K562 (cell line): ENCODE results near the gene SNPH. TPM values are rescaled to one million over a fixed set of nuclear protein-coding genes. Genes with fewer than 3 reads are reported as not detected.

ENCODE experiments used
- ATAC-seq: fragments of 200-7000 bp; cut with Tn5 transposase; 3 replicates; pipeline ENCODE4 v1.9.1; 2020; ENCODE audit warnings: moderate library complexity
- BruUV-seq: library from RNA; stranded (reverse); fragments of 400-500 nt; replicated peaks from 2 replicates; lab custom pipeline; 2021; lab: Mats Ljungman, UMichigan
- CTCF ChIA-PET: fragments of 300-600 bp; formaldehyde crosslinking; extraction: SDS; loops from one replicate; lab custom pipeline; 2021; ENCODE audit warnings: low intra/inter-chr PET ratio; lab: Yijun Ruan, JAX
- POLR2A ChIA-PET: fragments of 300-600, 350-650 bp; sonication (Branson Sonifier 250); formaldehyde crosslinking; extraction: SDS; loops from one replicate; lab custom pipeline; 2021; ENCODE audit warnings: antibody characterized with exemption, inconsistent platforms; lab: Yijun Ruan, JAX
- DNase-seq, 4 experiments: peaks; one replicate each; pipeline versions ENCODE4 v3.0.0 to v3.0.0-alpha.2; 2011 to 2018; ENCODE audit warnings: low spot score in 3 of 4, mixed read lengths in 3 of 4; ENCODE audit errors: extremely low read depth in 1 of 4
- FAIRE-seq: peaks from 2 replicates; lab custom pipeline; 2011; peaks lifted over from hg19 to GRCh38; lab: Jason Lieb, UNC
- H2AFZ ChIP-seq: 2 replicates; pipeline ENCODE4 v1.6.0; 2011; ENCODE audit warnings: low read depth, low read length, control low read depth, inconsistent platforms
- H3K27ac ChIP-seq: fragments of 200-600 bp; 3 replicates; pipeline ENCODE4 v1.8.0; 2011; ENCODE audit warnings: low read depth, mild to moderate bottlenecking, control low read depth, inconsistent platforms, low read length, moderate library complexity, mixed read lengths; ENCODE audit errors: extremely low read depth
- H3K27me3 ChIP-seq, 2 experiments: fragments of 300-600 bp in 1 of 2; 2 replicates in 1 of 2; 3 replicates in 1 of 2; pipeline versions ENCODE4 v1.6.0 to v1.8.0; 2011; ENCODE audit warnings: inconsistent platforms in 2 of 2, low read length in 2 of 2, mild to moderate bottlenecking in 1 of 2, mixed read lengths in 1 of 2, moderate library complexity in 1 of 2; ENCODE audit not compliant: control insufficient read depth in 2 of 2, insufficient read depth in 2 of 2
- H3K36me3 ChIP-seq: fragments of 300-600 bp; 3 replicates; pipeline ENCODE4 v1.8.0; 2011; ENCODE audit warnings: mild to moderate bottlenecking, low read length, inconsistent platforms; ENCODE audit not compliant: control insufficient read depth, insufficient read depth
- H3K4me1 ChIP-seq, 2 experiments: fragments of 200-600 bp in 1 of 2; replicated peaks in 1 of 2; 2 replicates in 1 of 2; 3 replicates in 1 of 2; pipeline versions ENCODE4 v1.5.1 to v1.8.0; 2011; ENCODE audit warnings: inconsistent platforms in 2 of 2, low read length in 2 of 2, mild to moderate bottlenecking in 1 of 2, mixed read lengths in 1 of 2, moderate library complexity in 1 of 2; ENCODE audit not compliant: control insufficient read depth in 2 of 2, insufficient read depth in 2 of 2
- H3K4me2 ChIP-seq: 2 replicates; pipeline ENCODE4 v1.6.1; 2011; ENCODE audit warnings: low read length, control low read depth, inconsistent platforms, mixed read lengths; ENCODE audit not compliant: insufficient read depth
- H3K4me3 ChIP-seq: fragments of 200-600 bp; sonication (generic), shearing (Covaris generic); 2 replicates; pipeline ENCODE4 v1.5.1; 2016; ENCODE audit warnings: control low read depth, inconsistent platforms
- H3K79me2 ChIP-seq: fragments of 200-600 bp; 3 replicates; pipeline ENCODE4 v1.8.0; 2011; ENCODE audit warnings: low read length, inconsistent platforms; ENCODE audit not compliant: control insufficient read depth, insufficient read depth
- H3K9ac ChIP-seq, 2 experiments: 2 replicates each; pipeline versions ENCODE4 v1.6.0 to v1.6.1; 2011; ENCODE audit warnings: low read depth in 2 of 2, low read length in 2 of 2, control low read depth in 1 of 2, inconsistent platforms in 1 of 2, mild to moderate bottlenecking in 1 of 2, mixed read lengths in 1 of 2; ENCODE audit not compliant: insufficient read depth in 1 of 2
- H3K9me1 ChIP-seq: one replicate; pipeline ENCODE4 v1.6.0; 2011; ENCODE audit warnings: inconsistent platforms, mild to moderate bottlenecking, low read length, moderate library complexity; ENCODE audit not compliant: control insufficient read depth, insufficient read depth
- H3K9me3 ChIP-seq: replicated peaks from 2 replicates; pipeline ENCODE4 v1.5.1; 2011; ENCODE audit warnings: low read depth, low read length, inconsistent platforms; ENCODE audit not compliant: control insufficient read depth, insufficient read depth
- H4K20me1 ChIP-seq: replicated peaks from 2 replicates; pipeline ENCODE4 v1.6.1; 2011; ENCODE audit warnings: low read length, inconsistent platforms, mixed read lengths; ENCODE audit not compliant: control insufficient read depth, insufficient read depth
- CBFB ChIP-seq: sonication (generic); formaldehyde crosslinking; IDR thresholded peaks from 2 replicates; pipeline ENCODE4 v1.4.0; 2020; ENCODE audit warnings: mild to moderate bottlenecking, missing genetic modification reagents
- CHD2 ChIP-seq: IDR thresholded peaks from 2 replicates; pipeline ENCODE4 v1.6.1; 2011; ENCODE audit warnings: low read depth, low read length
- MEF2D ChIP-seq: conservative IDR thresholded peaks from 2 replicates; pipeline ENCODE4 v1.6.1; 2016; ENCODE audit warnings: low read depth, missing genetic modification characterization, missing compliant biosample characterization
- MYBL2 ChIP-seq, 2 experiments: fragments of 450-650 bp in 1 of 2; sonication (generic) in 1 of 2; formaldehyde crosslinking in 1 of 2; IDR thresholded peaks; 2 replicates each; pipeline versions ENCODE4 v1.6.1 to v1.8.1; 2017 to 2022; ENCODE audit warnings: borderline replicate concordance in 1 of 2, inconsistent platforms in 1 of 2, low read depth in 1 of 2, mild to moderate bottlenecking in 1 of 2, missing genetic modification reagents in 1 of 2, moderate library complexity in 1 of 2
- SNAPC5 ChIP-seq: fragments of 250-450 bp; sonication (Bioruptor Pico); IDR thresholded peaks from 2 replicates; pipeline ENCODE4 v1.8.0; 2021; ENCODE audit warnings: moderate library complexity, mild to moderate bottlenecking, inconsistent platforms
- TFAM ChIP-seq: fragments of 250-450 bp; sonication (Bioruptor Pico); conservative IDR thresholded peaks from 2 replicates; pipeline ENCODE4 v1.5.0; 2021; ENCODE audit warnings: mild to moderate bottlenecking, moderate library complexity
- THAP7 ChIP-seq: fragments of 250-450 bp; sonication (Bioruptor Pico); IDR thresholded peaks from 2 replicates; pipeline ENCODE4 v1.5.0; 2021
- ZBTB17 ChIP-seq: fragments of 450-650 bp; formaldehyde crosslinking; IDR thresholded peaks from 2 replicates; pipeline ENCODE4 v1.4.0; 2020; ENCODE audit warnings: mild to moderate bottlenecking
- ZFPM2 ChIP-seq: fragments of 250-450 bp; sonication (Bioruptor Pico); IDR thresholded peaks from 2 replicates; pipeline ENCODE4 v1.5.1; 2022; ENCODE audit warnings: mild to moderate bottlenecking
- WGBS: fragments of 100-300 bp; shearing (Covaris generic); methylation state at CpG from one replicate; pipeline ENCODE4 v1.1.6; 2016; ENCODE audit warnings: low coverage, mixed read lengths; ENCODE audit not compliant: insufficient coverage; ENCODE audit errors: missing lambda C conversion rate; 5-methylcytosine and 5-hydroxymethylcytosine counted together
- in situ Hi-C: fragments of 300-500 bp; cut with MboI; formaldehyde crosslinking; loops from 4 replicates; pipeline ENCODE4 v1.15.0; 2018; ENCODE audit warnings: inconsistent platforms, mixed read lengths
- intact Hi-C: fragments of 100-400 bp; cut with micrococcal nuclease; formaldehyde crosslinking; loops from 2 replicates; pipeline ENCODE4 v1.14.2; 2022
- polyA plus RNA-seq, 8 experiments: library from polyadenylated mRNA; depleted of rRNA in 4 of 8; stranded (reverse) in 5 of 8; unstranded in 3 of 8; fragments of >200 nt; fragmentation: Nextera tagmentation in 2 of 8; fragmentation: Illumina TruSeq in 1 of 8; extraction: Ambion mirVana in 2 of 8; extraction: Trizol in 1 of 8; gene quantifications; 2 replicates each; pipeline versions ENCODE4 v1.2.1 to v1.2.3, GENCODE V29; 2011 to 2014; ENCODE audit warnings: inconsistent platforms in 1 of 8, missing spikeins in 1 of 8
- total RNA-seq, 7 experiments: library from RNA; depleted of rRNA in 6 of 7; stranded (reverse); fragments of >200 nt in 6 of 7; fragmentation: Illumina TruSeq in 2 of 7; extraction: Trizol in 2 of 7; gene quantifications; 2 replicates each; pipeline versions ENCODE4 v1.2.1 to v1.2.3, GENCODE V29; 2011 to 2021; ENCODE audit warnings: low replicate concordance in 1 of 7
- TF ChIP-seq, protein P1 (sequence below): fragments of 250-450 bp; sonication (Bioruptor Pico); IDR thresholded peaks from 2 replicates; pipeline ENCODE4 v1.8.0; 2022; ENCODE audit warnings: moderate library complexity, mild to moderate bottlenecking, inconsistent platforms
- TF ChIP-seq, protein P2 (sequence below), 2 experiments: fragments of 450-650 bp; conservative IDR thresholded peaks; 2 replicates each; pipeline ENCODE4 v1.6.1; 2017; ENCODE audit warnings: mild to moderate bottlenecking in 2 of 2, moderate library complexity in 2 of 2
- TF ChIP-seq, protein P3 (sequence below): fragments of 450-650 bp; formaldehyde crosslinking; IDR thresholded peaks from 2 replicates; pipeline ENCODE4 v1.4.0; 2022; ENCODE audit warnings: mild to moderate bottlenecking, moderate library complexity

The SNPH gene
- total and polyA plus RNA-seq, 9 of the 15 experiments (the other 6 are each of a cell fraction or from before 2014, with no cell fraction given), result 0.03 to 4.2 (median 1.4) TPM

DNA sequence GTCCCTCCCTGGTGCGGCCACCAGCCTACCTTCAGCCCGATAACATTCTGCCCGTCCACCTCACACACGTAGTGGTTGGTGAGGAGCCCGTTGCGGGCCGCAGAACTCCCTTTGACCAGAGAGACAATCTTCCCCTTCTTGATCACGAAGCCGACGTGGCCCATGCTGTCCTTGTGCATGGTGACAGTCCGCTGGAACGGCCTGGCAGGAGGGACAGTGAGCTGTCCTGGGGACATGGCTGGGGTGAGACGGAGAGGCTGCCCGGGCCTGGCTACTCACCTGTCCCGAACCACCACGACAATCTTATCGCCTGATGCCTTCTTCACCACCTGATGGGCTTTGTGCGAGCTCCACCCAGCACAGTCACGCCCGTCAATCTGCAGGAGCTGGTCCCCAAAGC is 46.2 kb downstream of the SNPH start:
- ChIA-PET CTCF (interaction anchor here (0.6 to 1.3 kb wide), 3 partner anchors 125 to 636 kb away, joined by 3 to 8 read pairs (median 3); no protein-coding TSS in a partner anchor), POLR2A (interaction anchor here (1.0 kb wide), 1 partner anchor 11 kb away, joined by 3 read pairs; no protein-coding TSS in a partner anchor)
- Histone ChIP-seq H3K4me3 (no peak overlapping the region), H2AFZ (no peak overlapping the region), H4K20me1 (no peaks in the 10 kb centered on the region), H3K9me1 (no peaks in the 10 kb centered on the region), H3K27me3 (no peaks in the 10 kb centered on the region), H3K27ac (no peak overlapping the region), H3K4me1 (peaks cover 0 to 17% of the 10 kb centered on the region in 2 experiments; a peak in 2 of 5 replicates), H3K9ac (0 out of 4 replicates have a peak overlapping the region, but pooled peaks of 1 of the 2 experiments have one; percentile 26), H3K9me3 (no peaks in the 10 kb centered on the region), H3K36me3 (no peaks in the 10 kb centered on the region), H3K4me2 (no peak overlapping the region), H3K79me2 (no peaks in the 10 kb centered on the region)
- intact Hi-C loops, result loop anchor here (10.0 kb wide), 1 partner anchor 192 kb away; no protein-coding TSS in a partner anchor
- WGBS, result 53% methylated on average over 10 of the region's 20 CpGs
- TF ChIP-seq, protein P1, sequence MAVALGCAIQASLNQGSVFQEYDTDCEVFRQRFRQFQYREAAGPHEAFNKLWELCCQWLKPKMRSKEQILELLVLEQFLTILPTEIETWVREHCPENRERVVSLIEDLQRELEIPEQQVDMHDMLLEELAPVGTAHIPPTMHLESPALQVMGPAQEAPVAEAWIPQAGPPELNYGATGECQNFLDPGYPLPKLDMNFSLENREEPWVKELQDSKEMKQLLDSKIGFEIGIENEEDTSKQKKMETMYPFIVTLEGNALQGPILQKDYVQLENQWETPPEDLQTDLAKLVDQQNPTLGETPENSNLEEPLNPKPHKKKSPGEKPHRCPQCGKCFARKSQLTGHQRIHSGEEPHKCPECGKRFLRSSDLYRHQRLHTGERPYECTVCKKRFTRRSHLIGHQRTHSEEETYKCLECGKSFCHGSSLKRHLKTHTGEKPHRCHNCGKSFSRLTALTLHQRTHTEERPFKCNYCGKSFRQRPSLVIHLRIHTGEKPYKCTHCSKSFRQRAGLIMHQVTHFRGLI (CRISPR knock-in tag), result no peak
- TF ChIP-seq THAP7 (CRISPR knock-in tag), result no peak
- TF ChIP-seq CHD2, result no peak
- no peak for TF ChIP-seq MEF2D (tag)
- TF ChIP-seq, protein P2, sequence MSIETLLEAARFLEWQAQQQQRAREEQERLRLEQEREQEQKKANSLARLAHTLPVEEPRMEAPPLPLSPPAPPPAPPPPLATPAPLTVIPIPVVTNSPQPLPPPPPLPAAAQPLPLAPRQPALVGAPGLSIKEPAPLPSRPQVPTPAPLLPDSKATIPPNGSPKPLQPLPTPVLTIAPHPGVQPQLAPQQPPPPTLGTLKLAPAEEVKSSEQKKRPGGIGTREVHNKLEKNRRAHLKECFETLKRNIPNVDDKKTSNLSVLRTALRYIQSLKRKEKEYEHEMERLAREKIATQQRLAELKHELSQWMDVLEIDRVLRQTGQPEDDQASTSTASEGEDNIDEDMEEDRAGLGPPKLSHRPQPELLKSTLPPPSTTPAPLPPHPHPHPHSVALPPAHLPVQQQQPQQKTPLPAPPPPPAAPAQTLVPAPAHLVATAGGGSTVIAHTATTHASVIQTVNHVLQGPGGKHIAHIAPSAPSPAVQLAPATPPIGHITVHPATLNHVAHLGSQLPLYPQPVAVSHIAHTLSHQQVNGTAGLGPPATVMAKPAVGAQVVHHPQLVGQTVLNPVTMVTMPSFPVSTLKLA (conservative IDR thresholded peaks at IDR 0.05), result no peak
- TF ChIP-seq TFAM (CRISPR knock-in tag), result no peak
- TF ChIP-seq ZFPM2 (CRISPR knock-in tag), result no peak
- no peak for TF ChIP-seq SNAPC5
- TF ChIP-seq CBFB (CRISPR knock-in tag), result no peak
- TF ChIP-seq, protein P3, sequence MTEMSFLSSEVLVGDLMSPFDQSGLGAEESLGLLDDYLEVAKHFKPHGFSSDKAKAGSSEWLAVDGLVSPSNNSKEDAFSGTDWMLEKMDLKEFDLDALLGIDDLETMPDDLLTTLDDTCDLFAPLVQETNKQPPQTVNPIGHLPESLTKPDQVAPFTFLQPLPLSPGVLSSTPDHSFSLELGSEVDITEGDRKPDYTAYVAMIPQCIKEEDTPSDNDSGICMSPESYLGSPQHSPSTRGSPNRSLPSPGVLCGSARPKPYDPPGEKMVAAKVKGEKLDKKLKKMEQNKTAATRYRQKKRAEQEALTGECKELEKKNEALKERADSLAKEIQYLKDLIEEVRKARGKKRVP (CRISPR knock-in tag), result no peak
- no peak for TF ChIP-seq MYBL2 (IDR thresholded peaks at IDR 0.05; ENCODE audit: low read depth)
- no peak for TF ChIP-seq MYBL2 (CRISPR knock-in tag; IDR thresholded peaks at IDR 0.05; ENCODE audit: borderline replicate concordance)
- no peak for TF ChIP-seq ZBTB17
- ATAC-seq, result no peak
- no peak for DNase-seq
- in situ Hi-C loops, result no loop called here
- no peak for FAIRE-seq
- no TSS peak for BruUV-seq
